A549 (cell line): ENCODE results near the gene RAB11B. TPM values are rescaled to one million over a fixed set of nuclear protein-coding genes. Genes with fewer than 3 reads are reported as not detected.
"Not testable (repeated sequence)": the region's sequence is repeated elsewhere in the genome, so short reads cannot be mapped to it uniquely, and the experiment has no call there.

ENCODE experiments used
- ATAC-seq, 2 experiments: fragments of 200-7000 bp in 1 of 2; fragments of >200 bp in 1 of 2; cut with Nextera tagmentation in 1 of 2; cut with Tn5 transposase in 1 of 2; 3 replicates each; pipeline versions ENCODE4 v1.8.0 to v1.9.1; 2018 to 2020; ENCODE audit warnings: mild to moderate bottlenecking in 1 of 2, moderate library complexity in 1 of 2
- CTCF ChIA-PET: fragments of 300-600 bp; sonication (Branson Sonifier 250); formaldehyde crosslinking; extraction: SDS; loops from one replicate; lab custom pipeline; 2021; ENCODE audit warnings: antibody characterized with exemption, inconsistent platforms; lab: Yijun Ruan, JAX
- POLR2A ChIA-PET: fragments of 350-600 bp; formaldehyde crosslinking; extraction: SDS; loops from one replicate; lab custom pipeline; 2021; ENCODE audit warnings: antibody characterized with exemption, inconsistent platforms; lab: Yijun Ruan, JAX
- DNase-seq, 2 experiments: peaks; one replicate each; pipeline versions ENCODE4 v3.0.0 to v3.0.0-alpha.2; 2011 to 2016; ENCODE audit warnings: low read depth in 1 of 2, low spot score in 1 of 2
- FAIRE-seq: peaks from 2 replicates; lab custom pipeline; 2011; peaks lifted over from hg19 to GRCh38; lab: Jason Lieb, UNC
- H3K27ac ChIP-seq, 2 experiments: fragments of >200 bp; sonication (Bioruptor Twin); formaldehyde crosslinking; 3 replicates each; pipeline ENCODE4 v1.5.1; 2016 to 2017
- H3K4me1 ChIP-seq: fragments of >200 bp; sonication (Bioruptor Twin); formaldehyde crosslinking; 3 replicates; pipeline ENCODE4 v1.6.1; 2016
- H3K4me2 ChIP-seq: fragments of >200 bp; sonication (Bioruptor Twin); formaldehyde crosslinking; 3 replicates; pipeline ENCODE4 v1.6.1; 2016
- H3K4me3 ChIP-seq: fragments of >200 bp; sonication (Bioruptor Twin); formaldehyde crosslinking; 3 replicates; pipeline ENCODE4 v1.5.1; 2016
- H3K9me3 ChIP-seq: fragments of >200 bp; sonication (Bioruptor Twin); formaldehyde crosslinking; 3 replicates; pipeline ENCODE4 v1.6.1; 2016
- ATOH8 ChIP-seq: fragments of 250-450 bp; sonication (Bioruptor Pico); IDR thresholded peaks from 2 replicates; pipeline ENCODE4 v1.5.0; 2020; ENCODE audit warnings: low read depth, mild to moderate bottlenecking, moderate library complexity
- BHLHE40 ChIP-seq: IDR thresholded peaks from 2 replicates; pipeline ENCODE4 v1.6.1; 2012; ENCODE audit warnings: low read depth, low read length, inconsistent platforms
- CBX2 ChIP-seq: fragments of 200-600 bp; sonication (generic); IDR thresholded peaks from 2 replicates; pipeline ENCODE4 v1.6.1; 2016; ENCODE audit warnings: low read depth, mild to moderate bottlenecking, borderline replicate concordance
- CBX8 ChIP-seq: fragments of 200-600 bp; sonication (generic); IDR thresholded peaks from 2 replicates; pipeline ENCODE4 v1.6.1; 2016
- CEBPB ChIP-seq, 2 experiments: fragments of >200 bp in 1 of 2; sonication (Bioruptor Twin) in 1 of 2; formaldehyde crosslinking in 1 of 2; IDR thresholded peaks; 2 replicates each; pipeline ENCODE4 v1.6.1; 2012 to 2016
- ELK1 ChIP-seq: fragments of 150-350 bp; IDR thresholded peaks from 2 replicates; pipeline ENCODE4 v1.6.1; 2014; ENCODE audit warnings: low read depth, mild to moderate bottlenecking, low read length
- EP300 ChIP-seq, 2 experiments: fragments of >200 bp; sonication (Bioruptor Twin); formaldehyde crosslinking; IDR thresholded peaks; 2 replicates in 1 of 2; 3 replicates in 1 of 2; pipeline ENCODE4 v1.6.1; 2016 to 2017
- FOSB ChIP-seq: fragments of 250-450 bp; sonication (Bioruptor Pico); IDR thresholded peaks from 2 replicates; pipeline ENCODE4 v1.5.0; 2020; ENCODE audit warnings: mild to moderate bottlenecking, moderate library complexity
- FOSL2 ChIP-seq, 2 experiments: fragments of 450-650 bp in 1 of 2; fragments of >200 bp in 1 of 2; sonication (Bioruptor Twin) in 1 of 2; formaldehyde crosslinking; IDR thresholded peaks; 2 replicates each; pipeline versions ENCODE4 v1.5.0 to v1.6.1; 2016 to 2020; ENCODE audit warnings: mild to moderate bottlenecking in 1 of 2, moderate library complexity in 1 of 2
- FOXS1 ChIP-seq: fragments of 250-450 bp; sonication (Bioruptor Pico); IDR thresholded peaks from 2 replicates; pipeline ENCODE4 v1.5.0; 2020; ENCODE audit warnings: mild to moderate bottlenecking, moderate library complexity
- HOXB5 ChIP-seq: fragments of 250-450 bp; sonication (Bioruptor Pico); IDR thresholded peaks from 2 replicates; pipeline ENCODE4 v1.5.0; 2020; ENCODE audit warnings: mild to moderate bottlenecking, moderate library complexity
- JUN ChIP-seq, 2 experiments: fragments of >200 bp; sonication (Bioruptor Twin); formaldehyde crosslinking; IDR thresholded peaks; 2 replicates in 1 of 2; 3 replicates in 1 of 2; pipeline ENCODE4 v1.6.1; 2016 to 2017
- JUNB ChIP-seq: fragments of >200 bp; sonication (Bioruptor Twin); formaldehyde crosslinking; IDR thresholded peaks from 2 replicates; pipeline ENCODE4 v1.6.1; 2016
- KDM1A ChIP-seq: fragments of 200-600 bp; sonication (generic); IDR thresholded peaks from 2 replicates; pipeline ENCODE4 v1.6.1; 2016; ENCODE audit warnings: low read depth, mild to moderate bottlenecking
- KDM5A ChIP-seq: fragments of 200-600 bp; sonication (generic); IDR thresholded peaks from 2 replicates; pipeline ENCODE4 v1.6.1; 2016; ENCODE audit warnings: antibody characterized with exemption, mild to moderate bottlenecking
- MYC ChIP-seq: IDR thresholded peaks from 2 replicates; pipeline ENCODE4 v1.6.1; 2012; ENCODE audit warnings: mild to moderate bottlenecking, inconsistent platforms, low read length, improper control_type of control experiment, borderline replicate concordance
- PBX3 ChIP-seq: IDR thresholded peaks from 2 replicates; pipeline ENCODE4 v1.6.1; 2012
- PHF8 ChIP-seq: fragments of 200-600 bp; sonication (generic); IDR thresholded peaks from 2 replicates; pipeline ENCODE4 v1.6.1; 2016; ENCODE audit warnings: low read depth, mild to moderate bottlenecking, antibody characterized with exemption, moderate library complexity, borderline replicate concordance
- RAD21 ChIP-seq, 2 experiments: fragments of >200 bp in 1 of 2; sonication (Bioruptor Twin) in 1 of 2; formaldehyde crosslinking in 1 of 2; IDR thresholded peaks in 1 of 2; conservative IDR thresholded peaks in 1 of 2; 2 replicates in 1 of 2; 3 replicates in 1 of 2; pipeline ENCODE4 v1.6.1; 2012 to 2018; ENCODE audit warnings: inconsistent platforms in 1 of 2
- REST ChIP-seq: fragments of 200-600 bp; sonication (generic); IDR thresholded peaks from 2 replicates; pipeline ENCODE4 v1.6.1; 2016; ENCODE audit warnings: antibody characterized with exemption, mild to moderate bottlenecking, moderate library complexity
- RNF2 ChIP-seq: fragments of 200-600 bp; sonication (generic); IDR thresholded peaks from 2 replicates; pipeline ENCODE4 v1.6.1; 2016; ENCODE audit warnings: low read depth, mild to moderate bottlenecking, antibody characterized with exemption, moderate library complexity, borderline replicate concordance
- ZSCAN20 ChIP-seq: fragments of 250-450 bp; sonication (Bioruptor Pico); IDR thresholded peaks from 2 replicates; pipeline ENCODE4 v1.8.0; 2022; ENCODE audit warnings: mild to moderate bottlenecking, moderate library complexity
- WGBS: methylation state at CpG from one replicate; pipeline ENCODE4 v1.1.6; 2017; ENCODE audit errors: missing lambda C conversion rate; 5-methylcytosine and 5-hydroxymethylcytosine counted together
- polyA plus RNA-seq, 4 experiments: library from polyadenylated mRNA; depleted of rRNA in 3 of 4; stranded (reverse); fragments of >200 nt; fragmentation: RNase III in 1 of 4; extraction: RNeasy Plus Mini Kit Qiagen cat#74134 plus additional on column Dnase treatment in 1 of 4; gene quantifications; 2 replicates in 3 of 4; 3 replicates in 1 of 4; pipeline ENCODE4 v1.2.3, GENCODE V29; 2011 to 2017
- TF ChIP-seq, protein P1 (sequence below): IDR thresholded peaks from 2 replicates; pipeline ENCODE4 v1.6.1; 2012

The RAB11B gene
- polyA plus RNA-seq, 2 of the 4 experiments (the other 2 are of a cell fraction), result 22.3 to 93.7 TPM

DNA sequence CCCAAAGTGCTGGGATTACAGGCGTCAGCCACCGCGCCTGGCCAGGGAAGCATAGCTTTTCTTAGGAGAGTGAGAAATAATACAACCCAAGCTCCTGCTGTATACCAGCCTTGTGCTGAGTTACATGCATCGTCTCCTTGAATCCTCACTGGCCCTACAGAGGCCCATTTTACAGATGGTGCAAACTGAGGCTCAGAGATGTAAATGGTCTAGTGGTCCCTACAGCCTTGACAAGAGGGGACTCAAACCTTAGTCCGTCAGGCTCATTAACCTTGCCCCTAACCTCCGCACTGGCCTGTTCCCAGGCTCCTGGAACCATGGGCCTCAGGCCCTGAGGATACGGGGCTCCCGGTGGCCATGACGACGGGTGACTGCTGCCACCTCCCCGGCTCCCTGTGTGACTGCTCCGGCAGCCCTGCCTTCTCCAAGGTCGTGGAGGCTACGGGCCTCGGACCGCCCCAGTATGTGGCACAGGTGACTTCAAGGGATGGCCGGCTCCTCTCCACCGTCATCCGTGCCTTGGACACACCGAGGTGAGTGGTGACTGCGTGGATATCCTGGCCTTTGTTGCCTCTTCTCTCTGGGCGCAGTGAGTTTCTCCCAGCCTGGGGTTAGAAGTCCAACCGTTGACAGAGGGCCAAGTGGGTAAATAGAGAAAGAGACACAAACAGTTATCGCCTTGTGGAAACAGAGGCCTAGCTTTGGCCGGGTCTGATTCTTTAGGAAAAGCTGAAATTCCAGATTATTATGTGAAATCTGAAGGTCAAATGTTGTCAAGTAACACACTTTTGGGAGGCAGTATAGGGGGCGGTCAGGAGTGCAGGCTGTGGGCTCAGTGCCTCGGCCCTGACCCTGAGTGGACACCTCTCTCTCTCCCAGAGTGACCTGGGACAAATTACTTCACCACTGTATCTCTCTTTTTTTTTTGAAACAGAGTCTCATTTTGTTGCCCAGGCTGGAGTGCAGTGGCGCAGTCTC, 31.6 kb downstream of the RAB11B start:
- Histone ChIP-seq H3K4me2 (no peak overlapping the region), H3K4me1 (peaks cover 17% of the 10 kb centered on the region), H3K9me3 (no peaks in the 10 kb centered on the region), H3K4me3 (no peak overlapping the region), H3K27ac (no peak overlapping the region)
- TF ChIP-seq CBX2 (no peak), BHLHE40 (no peak), HOXB5 (CRISPR knock-in tag) (no peak), RNF2 (no peak), CBX8 (no peak), REST (no peak), FOXS1 (CRISPR knock-in tag) (no peak), MYC (no peak), PBX3 (no peak), ZSCAN20 (CRISPR knock-in tag) (no peak), FOSB (no peak), PHF8 (no peak), ATOH8 (CRISPR knock-in tag) (no peak)
- ChIA-PET CTCF (interaction anchor here (1.7 kb wide), 1 partner anchor 9 kb away, joined by 7 read pairs; the partner anchor contains the start of gene MARCHF2), POLR2A (interaction anchor here (0.9 kb wide), 1 partner anchor 9 kb away, joined by 5 read pairs; the partner anchor contains the start of gene MARCHF2)
- FAIRE-seq (no peak), ATAC-seq (no peak), DNase-seq (no peak)
- 91% methylated on average over 17 of the region's 28 CpGs for WGBS

GRCh38 chr19:8423817-8424223, 33.7 kb downstream of the RAB11B start:
- DNase-seq, result peak; percentile 67 to 93
- CTCF ChIA-PET, result interaction anchor here (0.7 to 2.2 kb wide), 3 partner anchors 9 to 32 kb away, joined by 4 to 19 read pairs (median 5); partner anchors contain the start of gene MARCHF2
- H3K4me1 ChIP-seq, result peaks cover 17% of the 10 kb centered on the region
- WGBS, result 0% methylated on average over 7 of the region's 9 CpGs
- POLR2A ChIA-PET, result interaction anchor here (0.6 to 2.0 kb wide), 12 partner anchors 9 to 982 kb away, joined by 3 to 35 read pairs (median 4); partner anchors contain the start of genes ANGPTL4, HNRNPM, MARCHF2 and RAB11B
- ATAC-seq, result peak; percentile 96 to 99
- H3K27ac ChIP-seq, result peak overlapping the region; percentile 82 to 91
- FAIRE-seq, result no peak
- H3K4me2 ChIP-seq, result peak overlapping the region; percentile 78
- H3K9me3 ChIP-seq, result no peaks in the 10 kb centered on the region
- TF ChIP-seq HOXB5 (CRISPR knock-in tag) (no peak), FOSL2 (IDR thresholded peaks at IDR 0.05) (peak; percentile 58), FOSL2 (CRISPR knock-in tag; IDR thresholded peaks at IDR 0.05) (peak; percentile 93), KDM1A (no peak), EP300 (IDR thresholded peaks at IDR 0.05) (no peak), JUN (IDR thresholded peaks at IDR 0.05) (0 out of 5 replicates have a peak, but pooled peaks of 1 of the 2 experiments have one; percentile 42), JUNB (0 out of 2 replicates have a peak, but pooled peaks have one; percentile 46), ELK1 (no peak), CEBPB (IDR thresholded peaks at IDR 0.05) (peak; percentile 31 to 73; a peak in 1 of 4 replicates), RAD21 (conservative IDR thresholded peaks at IDR 0.05 in 1 of 2, IDR thresholded peaks at IDR 0.05 in 1 of 2) (no peak), KDM5A (no peak), ZSCAN20 (CRISPR knock-in tag) (no peak)
- TF ChIP-seq, protein P1, sequence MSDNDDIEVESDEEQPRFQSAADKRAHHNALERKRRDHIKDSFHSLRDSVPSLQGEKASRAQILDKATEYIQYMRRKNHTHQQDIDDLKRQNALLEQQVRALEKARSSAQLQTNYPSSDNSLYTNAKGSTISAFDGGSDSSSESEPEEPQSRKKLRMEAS, result peak; percentile 43; the same call in 1 of the 2 replicates
- no peak overlapping the region for H3K4me3 ChIP-seq

DNA sequence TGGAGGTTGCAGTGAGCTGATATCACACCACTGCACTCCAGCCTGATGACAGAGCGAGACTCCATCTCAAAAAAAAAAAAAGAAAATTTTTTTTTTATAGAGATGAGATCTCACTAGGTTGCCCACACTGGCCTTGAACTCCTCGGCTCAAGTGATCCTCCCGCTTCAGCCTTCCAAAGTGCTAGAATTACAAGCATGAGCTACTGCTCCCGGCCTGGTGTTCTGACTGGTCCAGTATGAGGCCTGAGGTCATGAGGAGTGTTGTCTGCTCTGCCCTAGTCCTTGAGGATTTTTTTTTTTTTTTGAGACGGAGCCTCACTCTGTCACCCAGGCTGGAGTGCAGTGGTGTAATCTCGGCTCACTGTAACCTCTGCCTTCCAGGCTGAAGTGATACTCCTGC, 35.2 kb downstream of the RAB11B start:
- FAIRE-seq, H3K9me3 ChIP-seq, ATAC-seq, H3K4me2 ChIP-seq, DNase-seq, H3K4me3 ChIP-seq: not testable (repeated sequence)
- 92% methylated on average over 6 of the region's 6 CpGs for WGBS
- Histone ChIP-seq H3K27ac (peak overlapping the region in 1 of 2 experiments; percentile 91; a peak in 1 of 6 replicates), H3K4me1 (peaks cover 17% of the 10 kb centered on the region)
- ChIA-PET POLR2A (interaction anchor here (1.2 kb wide), 1 partner anchor 19 kb away, joined by 3 read pairs; the partner anchor contains the start of gene HNRNPM), CTCF (interaction anchor here (0.7 to 2.2 kb wide), 4 partner anchors 13 to 80 kb away, joined by 3 to 8 read pairs (median 4); no protein-coding TSS in a partner anchor)
